ENCODE data around the gene ICAM4. TPM values are rescaled to one million over a fixed set of nuclear protein-coding genes. Genes with fewer than 3 reads are reported as not detected.

Gene ICAM4
- polyA plus RNA-seq, 3 donors = 5.5 to 17.3 (median 11.2) TPM

DNA sequence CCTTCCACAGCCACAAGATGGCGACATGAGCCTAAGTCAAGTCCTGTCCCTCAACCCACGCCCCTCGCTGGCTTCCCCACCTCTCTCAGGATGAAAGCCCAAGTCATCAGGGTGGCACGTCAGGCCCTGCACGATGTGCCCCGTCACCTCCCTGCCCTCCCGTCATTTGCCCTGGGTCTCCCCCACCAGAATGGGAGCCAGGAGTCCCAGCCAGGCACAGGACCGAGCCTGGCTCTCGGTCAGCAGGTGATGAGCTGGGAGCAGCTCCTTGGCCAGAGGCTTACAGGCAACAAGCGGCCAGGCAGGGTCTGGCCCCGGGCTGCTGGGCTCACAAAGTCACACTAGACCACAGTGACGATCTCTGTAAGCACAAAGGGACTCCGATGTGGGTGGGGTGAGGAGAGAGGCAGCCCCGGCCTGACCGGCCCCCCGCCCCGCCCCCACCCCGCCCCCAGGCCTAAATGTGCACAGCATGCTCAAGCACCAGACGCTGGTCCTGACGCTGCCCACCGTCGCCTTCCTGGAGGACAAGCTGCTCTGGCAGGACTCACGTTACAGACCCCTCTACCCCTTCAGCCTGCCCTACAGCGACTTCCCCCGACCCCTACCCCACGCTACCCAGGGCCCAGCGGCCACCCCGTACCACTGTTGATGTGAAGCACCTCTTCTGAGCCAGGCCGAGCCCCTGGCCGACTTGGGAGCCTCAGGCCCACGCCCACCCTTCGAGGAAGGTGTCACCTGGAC is 27.4 kb upstream of the ICAM4 start:
- Mint-ChIP-seq H3K9me3 (peaks cover 0 to 3% (median 0%) of the 10 kb centered on the region in 7 donors), H3K27me3 (ENCODE audit: low read depth in 3 of 3) (peaks cover 0 to 8% (median 1%) of the 10 kb centered on the region in 3 donors), H3K4me1 (peaks cover 3% of the 10 kb centered on the region), H3K27ac (peak overlapping the region in 1 of 7 donors; percentile 59), H3K4me3 (no peak overlapping the region), H3K36me3 (peaks cover 38 to 51% of the 10 kb centered on the region in 2 donors)
- WGBS (ENCODE audit: insufficient coverage) = 59% methylated on average over 18 of the region's 32 CpGs
- H2AFZ ChIP-seq (ENCODE audit: insufficient read depth, low read depth, low read length, poor library complexity, severe bottlenecking) = no peak overlapping the region
- peaks cover 42 to 47% of the 10 kb centered on the region in 2 donors for H3K36me3 ChIP-seq (replicated peaks in 1 of 2; ENCODE audit: control insufficient read depth in 1 of 2, insufficient read depth in 2 of 2, low read length in 2 of 2)
- H3K79me2 ChIP-seq (ENCODE audit: insufficient read depth, low read length) = no peaks in the 10 kb centered on the region
- peaks cover 14% of the 10 kb centered on the region for H4K20me1 ChIP-seq (ENCODE audit: insufficient read depth, low read length)
- H3K9me3 ChIP-seq (replicated peaks in 1 of 2; ENCODE audit: control insufficient read depth in 1 of 2, insufficient read depth in 1 of 2, low read length in 2 of 2) = no peaks in the 10 kb centered on the region
- H3K4me2 ChIP-seq (replicated peaks; ENCODE audit: extremely low read depth, low read length, poor library complexity, severe bottlenecking) = no peak overlapping the region
- no peaks in the 10 kb centered on the region for H3K27me3 ChIP-seq (ENCODE audit: control insufficient read depth in 2 of 2, insufficient read depth in 2 of 2, low read length in 2 of 2)
- H3K27ac ChIP-seq (ENCODE audit: low read depth in 1 of 2, low read length in 2 of 2) = no peak overlapping the region
- H3K4me3 ChIP-seq (replicated peaks in 1 of 3; ENCODE audit: low read depth in 2 of 3, low read length in 3 of 3) = no peak overlapping the region
- TF ChIP-seq, protein P1, sequence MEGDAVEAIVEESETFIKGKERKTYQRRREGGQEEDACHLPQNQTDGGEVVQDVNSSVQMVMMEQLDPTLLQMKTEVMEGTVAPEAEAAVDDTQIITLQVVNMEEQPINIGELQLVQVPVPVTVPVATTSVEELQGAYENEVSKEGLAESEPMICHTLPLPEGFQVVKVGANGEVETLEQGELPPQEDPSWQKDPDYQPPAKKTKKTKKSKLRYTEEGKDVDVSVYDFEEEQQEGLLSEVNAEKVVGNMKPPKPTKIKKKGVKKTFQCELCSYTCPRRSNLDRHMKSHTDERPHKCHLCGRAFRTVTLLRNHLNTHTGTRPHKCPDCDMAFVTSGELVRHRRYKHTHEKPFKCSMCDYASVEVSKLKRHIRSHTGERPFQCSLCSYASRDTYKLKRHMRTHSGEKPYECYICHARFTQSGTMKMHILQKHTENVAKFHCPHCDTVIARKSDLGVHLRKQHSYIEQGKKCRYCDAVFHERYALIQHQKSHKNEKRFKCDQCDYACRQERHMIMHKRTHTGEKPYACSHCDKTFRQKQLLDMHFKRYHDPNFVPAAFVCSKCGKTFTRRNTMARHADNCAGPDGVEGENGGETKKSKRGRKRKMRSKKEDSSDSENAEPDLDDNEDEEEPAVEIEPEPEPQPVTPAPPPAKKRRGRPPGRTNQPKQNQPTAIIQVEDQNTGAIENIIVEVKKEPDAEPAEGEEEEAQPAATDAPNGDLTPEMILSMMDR (IDR thresholded peaks at IDR 0.05) = peak; percentile 72
- H3K4me1 ChIP-seq (ENCODE audit: control insufficient read depth in 1 of 2, insufficient read depth in 2 of 2, low read length in 2 of 2) = no peaks in the 10 kb centered on the region
- intact Hi-C loops (cut with micrococcal nuclease) = loop anchor here (2.0 kb wide), 1 partner anchor 131 kb away; no protein-coding TSS in a partner anchor
- H3K9ac ChIP-seq (ENCODE audit: insufficient read depth, low read length, poor library complexity, severe bottlenecking) = no peak overlapping the region
- DNase-seq = peak; percentile 78 to 88 (median 79)

- no peak overlapping the region for H2AFZ ChIP-seq (ENCODE audit: insufficient read depth, low read depth, low read length, poor library complexity, severe bottlenecking)
- intact Hi-C loops (cut with micrococcal nuclease) = no loop called here
- H3K4me3 ChIP-seq (replicated peaks in 1 of 3; ENCODE audit: low read depth in 2 of 3, low read length in 3 of 3) = no peak overlapping the region
- no peaks in the 10 kb centered on the region for H3K9me3 ChIP-seq (replicated peaks in 1 of 2; ENCODE audit: control insufficient read depth in 1 of 2, insufficient read depth in 1 of 2, low read length in 2 of 2)
- WGBS (ENCODE audit: insufficient coverage) = 94% methylated on average over 2 of the region's 8 CpGs
- peaks cover 1% of the 10 kb centered on the region for H3K4me1 Mint-ChIP-seq
- H3K27me3 ChIP-seq (ENCODE audit: control insufficient read depth in 2 of 2, insufficient read depth in 2 of 2, low read length in 2 of 2) = no peaks in the 10 kb centered on the region
- peaks cover 14% of the 10 kb centered on the region for H4K20me1 ChIP-seq (ENCODE audit: insufficient read depth, low read length)
- no peak overlapping the region for H3K4me2 ChIP-seq (replicated peaks; ENCODE audit: extremely low read depth, low read length, poor library complexity, severe bottlenecking)
- H3K27me3 Mint-ChIP-seq (ENCODE audit: low read depth in 3 of 3) = peaks cover 0 to 8% (median 1%) of the 10 kb centered on the region in 3 donors
- H3K9ac ChIP-seq (ENCODE audit: insufficient read depth, low read length, poor library complexity, severe bottlenecking) = no peak overlapping the region
- no peak overlapping the region for H3K4me3 Mint-ChIP-seq
- H3K27ac ChIP-seq (ENCODE audit: low read depth in 1 of 2, low read length in 2 of 2) = no peak overlapping the region
- peak overlapping the region in 1 of 7 donors; percentile 25 for H3K27ac Mint-ChIP-seq
- DNase-seq = no peak
- peaks cover 36 to 39% of the 10 kb centered on the region in 2 donors for H3K36me3 ChIP-seq (replicated peaks in 1 of 2; ENCODE audit: control insufficient read depth in 1 of 2, insufficient read depth in 2 of 2, low read length in 2 of 2)
- peaks cover 29 to 42% of the 10 kb centered on the region in 2 donors for H3K36me3 Mint-ChIP-seq
- TF ChIP-seq, protein P1 (IDR thresholded peaks at IDR 0.05) = no peak
- peaks cover 0 to 3% (median 0%) of the 10 kb centered on the region in 7 donors for H3K9me3 Mint-ChIP-seq
- H3K4me1 ChIP-seq (ENCODE audit: control insufficient read depth in 1 of 2, insufficient read depth in 2 of 2, low read length in 2 of 2) = no peaks in the 10 kb centered on the region
- H3K79me2 ChIP-seq (ENCODE audit: insufficient read depth, low read length) = no peaks in the 10 kb centered on the region
These were observed 26.6 kb upstream of the ICAM4 start for GRCh38 chr19:10260141-10260584.

All from CD14-positive monocyte (primary cell).